SU-DHL-6 (cell line): ENCODE measurements around the gene FUT1.
A peak's percentile ranks its signal among the peaks of the same experiment; 100 is the strongest.

Experiments used
- H2AFZ ChIP-seq: fragments of 200-600 bp; sonication (generic); 2 replicates; pipeline ENCODE4 v1.6.1; 2014; ENCODE audit warnings: low read depth, mild to moderate bottlenecking, moderate library complexity, mixed read lengths, antibody characterized with exemption, low read length; ENCODE audit not compliant: severe bottlenecking
- H3F3A ChIP-seq: fragments of 200-600 bp; shearing (Covaris generic); 2 replicates; pipeline ENCODE4 v1.6.0; 2016; ENCODE audit warnings: antibody characterized with exemption, mild to moderate bottlenecking; ENCODE audit not compliant: insufficient read depth
- H3K27ac ChIP-seq: fragments of 200-600 bp; sonication (generic); 2 replicates; pipeline ENCODE4 v1.5.1; 2016; ENCODE audit warnings: low read depth, mild to moderate bottlenecking, low read length, moderate library complexity, mixed read lengths
- H3K27me3 ChIP-seq: fragments of 200-600 bp; sonication (generic), shearing (Covaris generic); 2 replicates; pipeline ENCODE4 v1.6.0; 2014; ENCODE audit warnings: mild to moderate bottlenecking, low read length
- H3K36me3 ChIP-seq: fragments of 200-600 bp; sonication (generic); 2 replicates; pipeline ENCODE4 v1.6.1; 2014; ENCODE audit warnings: mild to moderate bottlenecking, low read length, mixed read lengths
- H3K4me2 ChIP-seq: fragments of 300-600, 200-600 bp; shearing (Covaris generic), sonication (generic); 2 replicates; pipeline ENCODE4 v1.6.0; 2014; ENCODE audit warnings: low read length, low read depth, mild to moderate bottlenecking; ENCODE audit not compliant: poor library complexity, severe bottlenecking
- H3K4me3 ChIP-seq: fragments of 200-600 bp; sonication (generic); 2 replicates; pipeline ENCODE4 v1.5.1; 2014; ENCODE audit warnings: antibody characterized with exemption, low read length, mild to moderate bottlenecking, mixed read lengths; ENCODE audit not compliant: insufficient read depth, poor library complexity, severe bottlenecking
- H3K79me2 ChIP-seq: fragments of 200-600 bp; sonication (generic); 2 replicates; pipeline ENCODE4 v1.6.1; 2014; ENCODE audit warnings: mild to moderate bottlenecking, low read length, moderate library complexity; ENCODE audit not compliant: insufficient read depth
- H3K9ac ChIP-seq: fragments of 200-600 bp; sonication (generic); 2 replicates; pipeline ENCODE4 v1.7.0; 2014; ENCODE audit warnings: mild to moderate bottlenecking, low read length
- H3K9me2 ChIP-seq: fragments of 200-600 bp; sonication (generic); replicated peaks from 2 replicates; pipeline ENCODE4 v1.6.1; 2014; ENCODE audit warnings: low read length; ENCODE audit not compliant: insufficient read depth
- H3K9me3 ChIP-seq: fragments of 200-600 bp; sonication (generic); 2 replicates; pipeline ENCODE4 v1.6.1; 2014; ENCODE audit warnings: low read length, mixed read lengths; ENCODE audit not compliant: insufficient read depth
- H4K20me1 ChIP-seq: fragments of 200-600 bp; sonication (generic); 2 replicates; pipeline ENCODE4 v1.6.1; 2014; ENCODE audit warnings: low read depth, mild to moderate bottlenecking, antibody characterized with exemption, low read length, moderate library complexity, mixed read lengths
- EZH2phosphoT487 ChIP-seq: fragments of 200-600 bp; sonication (generic), shearing (Covaris generic); conservative IDR thresholded peaks from 2 replicates; pipeline ENCODE4 v1.6.1; 2018; ENCODE audit warnings: mild to moderate bottlenecking, antibody characterized with exemption, low read length, moderate library complexity, mixed read lengths
- TF ChIP-seq, protein P1 (sequence below): fragments of 200-600 bp; sonication (generic); IDR thresholded peaks from one replicate; pipeline ENCODE4 v1.5.1; 2017; ENCODE audit warnings: antibody characterized with exemption, mild to moderate bottlenecking, low read length, moderate library complexity; ENCODE audit not compliant: insufficient read depth, poor library complexity, severe bottlenecking

The FUT1 gene

DNA sequence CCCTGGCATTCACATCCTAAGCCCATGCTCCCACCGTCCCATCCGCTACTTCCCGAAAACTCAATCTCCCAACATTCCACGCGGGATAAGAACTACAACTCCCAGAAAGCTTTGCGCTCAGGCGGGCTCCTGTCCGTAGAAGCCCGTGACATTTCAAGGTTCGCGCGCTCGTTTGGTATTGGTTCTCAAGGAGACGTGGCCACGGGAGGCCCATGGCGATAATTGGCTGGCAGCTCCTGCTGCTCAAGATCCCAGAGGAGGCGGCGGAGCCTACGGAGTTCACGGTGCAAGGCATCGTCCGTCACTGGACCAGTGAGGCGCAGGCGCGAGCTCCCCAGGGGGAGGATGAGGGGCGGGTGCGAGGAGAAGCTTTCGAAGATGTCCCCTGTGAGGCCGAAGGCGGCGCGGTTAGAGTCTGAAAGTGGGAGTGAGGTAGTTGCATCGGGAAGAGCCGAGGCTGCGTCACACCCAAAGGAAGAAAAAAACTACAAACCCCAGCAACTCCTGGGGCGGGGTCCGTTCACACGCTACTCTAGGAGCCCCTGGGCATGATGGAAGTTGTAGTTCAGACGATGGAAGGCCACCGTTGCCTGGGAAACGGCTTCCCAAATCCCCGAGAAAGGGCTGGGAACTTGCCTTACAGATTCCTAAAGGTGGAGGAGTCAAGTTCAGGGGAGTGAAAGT, 31.7 kb downstream of the FUT1 start:
- TF ChIP-seq EZH2phosphoT487 = no peak
- TF ChIP-seq, protein P1, sequence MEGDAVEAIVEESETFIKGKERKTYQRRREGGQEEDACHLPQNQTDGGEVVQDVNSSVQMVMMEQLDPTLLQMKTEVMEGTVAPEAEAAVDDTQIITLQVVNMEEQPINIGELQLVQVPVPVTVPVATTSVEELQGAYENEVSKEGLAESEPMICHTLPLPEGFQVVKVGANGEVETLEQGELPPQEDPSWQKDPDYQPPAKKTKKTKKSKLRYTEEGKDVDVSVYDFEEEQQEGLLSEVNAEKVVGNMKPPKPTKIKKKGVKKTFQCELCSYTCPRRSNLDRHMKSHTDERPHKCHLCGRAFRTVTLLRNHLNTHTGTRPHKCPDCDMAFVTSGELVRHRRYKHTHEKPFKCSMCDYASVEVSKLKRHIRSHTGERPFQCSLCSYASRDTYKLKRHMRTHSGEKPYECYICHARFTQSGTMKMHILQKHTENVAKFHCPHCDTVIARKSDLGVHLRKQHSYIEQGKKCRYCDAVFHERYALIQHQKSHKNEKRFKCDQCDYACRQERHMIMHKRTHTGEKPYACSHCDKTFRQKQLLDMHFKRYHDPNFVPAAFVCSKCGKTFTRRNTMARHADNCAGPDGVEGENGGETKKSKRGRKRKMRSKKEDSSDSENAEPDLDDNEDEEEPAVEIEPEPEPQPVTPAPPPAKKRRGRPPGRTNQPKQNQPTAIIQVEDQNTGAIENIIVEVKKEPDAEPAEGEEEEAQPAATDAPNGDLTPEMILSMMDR = no peak
- Histone ChIP-seq H3K9me2 (no peaks in the 10 kb centered on the region), H3K27ac (peak overlapping the region; percentile 73), H4K20me1 (no peaks in the 10 kb centered on the region), H3K4me2 (peak overlapping the region; percentile 84), H3K4me3 (peak overlapping the region; percentile 53), H3K9ac (peak overlapping the region; percentile 63), H3K79me2 (no peaks in the 10 kb centered on the region), H2AFZ (peak overlapping the region; percentile 62), H3F3A (peaks cover 5% of the 10 kb centered on the region; the same call in 1 of the 2 replicates), H3K36me3 (no peaks in the 10 kb centered on the region), H3K9me3 (no peaks in the 10 kb centered on the region), H3K27me3 (no peaks in the 10 kb centered on the region)

DNA sequence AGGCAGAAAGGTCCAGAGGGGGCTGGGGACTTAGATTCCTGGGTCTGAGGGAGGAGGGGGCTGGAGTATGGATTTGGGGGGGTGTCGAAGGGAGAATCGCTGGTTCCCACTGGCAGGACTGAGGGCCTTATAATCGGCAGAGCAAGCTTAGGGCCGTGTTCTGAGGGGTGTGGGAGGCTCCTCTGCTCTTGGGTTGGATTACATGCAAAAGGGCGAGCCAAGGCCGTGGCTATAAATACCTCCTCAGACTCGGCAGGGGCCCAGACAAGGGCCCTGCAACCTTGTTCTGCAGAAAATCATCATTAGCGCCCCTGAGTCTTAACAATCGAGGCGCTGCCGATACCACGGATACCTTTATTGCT, 32.2 kb downstream of the FUT1 start:
- H3K4me2 ChIP-seq = peak overlapping the region; percentile 84
- TF ChIP-seq EZH2phosphoT487 = no peak
- H3K9ac ChIP-seq = peak overlapping the region; percentile 63
- no peaks in the 10 kb centered on the region for H3K27me3 ChIP-seq
- no peak overlapping the region for H3K27ac ChIP-seq
- peak overlapping the region; percentile 32 for H3K4me3 ChIP-seq
- no peaks in the 10 kb centered on the region for H3K9me2 ChIP-seq
- no peaks in the 10 kb centered on the region for H4K20me1 ChIP-seq
- H3K79me2 ChIP-seq = no peaks in the 10 kb centered on the region
- H2AFZ ChIP-seq = peak overlapping the region; percentile 62
- no peaks in the 10 kb centered on the region for H3K36me3 ChIP-seq
- peaks cover 2% of the 10 kb centered on the region; the same call in 1 of the 2 replicates for H3F3A ChIP-seq
- H3K9me3 ChIP-seq = no peaks in the 10 kb centered on the region

DNA sequence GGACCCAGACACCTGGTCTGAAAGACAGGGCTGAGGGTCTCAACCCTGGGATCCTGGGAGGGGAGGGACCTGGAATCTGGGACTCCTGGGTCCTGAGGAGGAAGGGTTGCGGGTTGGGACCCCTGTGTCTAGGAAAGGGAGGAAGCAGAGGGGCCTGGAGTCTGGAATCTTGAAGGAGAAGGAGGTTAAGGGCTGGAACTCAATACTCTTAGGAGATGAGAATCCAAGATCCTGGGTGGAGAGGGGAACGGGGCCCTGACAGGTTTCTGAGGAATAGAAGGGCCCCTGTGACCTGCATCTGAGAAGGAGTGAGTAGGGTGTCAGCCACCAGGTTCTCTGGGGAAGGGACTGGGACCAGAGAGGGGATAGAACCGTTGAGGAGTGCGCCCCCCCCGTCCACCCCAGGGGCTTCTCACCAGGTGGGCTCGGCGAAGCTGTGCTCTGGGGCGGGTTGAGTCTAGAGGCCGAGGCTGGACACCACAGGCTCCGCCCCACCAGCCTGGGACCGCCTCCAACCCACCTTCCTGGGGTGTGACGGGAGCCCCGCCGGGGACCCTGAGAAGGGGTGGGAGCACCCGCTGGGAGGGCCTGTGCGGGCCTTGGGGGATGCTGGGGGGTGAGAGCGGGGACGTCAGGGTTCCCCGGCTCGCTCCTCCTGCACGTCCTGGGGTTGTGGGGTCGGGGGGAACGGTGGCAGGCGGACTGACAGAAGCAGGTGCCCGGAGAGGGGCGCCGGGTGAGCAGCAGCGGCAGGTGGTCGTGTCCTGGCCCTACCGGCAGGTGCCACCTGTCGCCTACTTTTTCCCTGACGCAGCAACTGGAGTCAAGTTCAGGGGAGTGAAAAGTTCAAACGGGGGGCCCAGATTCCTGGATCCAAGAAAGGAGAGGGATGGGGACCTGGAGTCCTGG, 32.9 kb downstream of the FUT1 start, which contains the start of gene MAMSTR:
Gene MAMSTR (minus strand): TSS at position 463 of the 909 bp plus-strand sequence. CDS start 694 bp downstream, outside the sequence.
- peak within 1 kb of the TSS; percentile 63 for H3K9ac ChIP-seq
- H3F3A ChIP-seq = no peaks in the 10 kb centered on the region
- no peaks in the 10 kb centered on the region for H4K20me1 ChIP-seq
- H3K79me2 ChIP-seq = no peaks in the 10 kb centered on the region
- TF ChIP-seq, protein P1 = no peak
- no peak for TF ChIP-seq EZH2phosphoT487
- no peaks in the 10 kb centered on the region for H3K9me2 ChIP-seq
- H3K9me3 ChIP-seq = no peaks in the 10 kb centered on the region
- peak within 1 kb of the TSS; percentile 62 for H2AFZ ChIP-seq
- peak within 1 kb of the TSS; percentile 32 for H3K4me3 ChIP-seq
- no peak within 1 kb of the TSS for H3K27ac ChIP-seq
- no peaks in the 10 kb centered on the region for H3K36me3 ChIP-seq
- H3K4me2 ChIP-seq = peak within 1 kb of the TSS; percentile 84
- H3K27me3 ChIP-seq = no peaks in the 10 kb centered on the region
